ENCODE measurements around the gene CPO.
"Not testable (repeated sequence)": the region's sequence is repeated elsewhere in the genome, so short reads cannot be mapped to it uniquely, and the experiment has no call there.

Gene CPO

DNA sequence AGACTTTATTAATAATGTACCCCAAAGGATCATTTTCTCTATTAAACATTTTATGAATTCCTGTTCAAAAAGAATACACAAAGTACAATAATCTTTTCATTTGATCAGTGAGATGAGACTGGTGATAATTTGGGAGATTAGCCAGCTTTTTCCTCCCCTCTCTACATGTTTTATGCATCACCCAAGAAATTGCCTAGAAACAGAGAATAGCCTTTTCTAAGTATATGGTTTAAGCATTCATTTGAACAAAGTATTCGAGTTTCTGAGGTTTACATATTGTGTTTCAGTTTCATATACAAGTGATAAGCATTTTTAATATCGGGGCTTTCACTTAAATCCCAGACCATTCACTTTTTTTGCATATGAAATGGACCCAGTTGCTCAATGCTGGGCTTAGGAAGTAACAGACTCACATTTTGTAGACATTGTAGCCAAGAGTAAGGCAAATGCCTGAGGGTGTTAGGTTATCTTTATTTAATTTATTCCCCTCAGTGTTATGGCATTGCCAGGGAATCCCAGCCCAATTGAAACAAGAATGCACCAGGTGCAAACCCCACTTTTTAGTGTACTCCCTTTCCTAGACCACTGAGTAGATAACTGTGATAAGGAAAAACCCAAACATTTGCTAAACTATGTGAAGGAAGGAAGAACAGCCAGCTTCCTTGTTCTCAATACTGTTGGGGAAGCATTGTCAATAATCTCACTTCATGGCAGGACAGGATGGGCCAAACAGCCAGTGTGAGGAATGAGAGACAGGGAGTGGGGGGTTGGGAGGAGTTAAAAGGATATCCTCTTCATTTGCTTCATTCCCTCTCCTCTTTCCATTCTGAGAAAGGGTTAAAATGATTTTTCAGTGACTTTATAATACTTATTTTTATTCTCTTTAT lies 3.5 kb downstream of the CPO start:
- Mint-ChIP-seq H3K9me3 (peaks cover 16% of the 10 kb centered on the region), H3K36me3 (ENCODE audit: low read depth) (no peaks in the 10 kb centered on the region), H3K27ac (no peak overlapping the region), H3K4me3 (no peak overlapping the region), H3K27me3 (ENCODE audit: low read depth) (no peaks in the 10 kb centered on the region), H3K4me1 (peaks cover 8% of the 10 kb centered on the region)
- no peak for TF ChIP-seq CTCF (IDR thresholded peaks at IDR 0.05; ENCODE audit: unreplicated experiment in 3 of 3)

DNA sequence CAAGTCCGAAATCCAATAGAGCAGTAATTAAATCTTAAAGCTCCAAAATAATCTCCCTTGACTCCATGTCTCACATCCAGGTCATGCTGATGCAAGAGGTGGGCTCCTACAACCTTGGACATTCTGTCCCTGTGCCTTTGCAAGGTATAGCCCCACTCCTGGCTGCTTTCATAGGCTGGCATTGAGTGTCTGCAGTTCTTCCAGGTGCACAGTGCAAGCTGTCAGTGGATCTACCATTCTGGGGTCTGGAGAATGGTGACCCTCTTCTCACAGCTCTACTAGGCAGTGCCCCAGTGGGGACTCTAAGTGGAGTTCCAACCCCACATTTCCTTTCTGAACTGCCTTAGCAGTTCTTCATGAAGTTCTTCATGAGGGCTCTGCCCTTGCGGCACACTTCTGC lies 14.1 kb downstream of the CPO start:
- H3K4me1 Mint-ChIP-seq; H3K27me3 Mint-ChIP-seq (ENCODE audit: low read depth); H3K27ac Mint-ChIP-seq; H3K4me3 Mint-ChIP-seq: not testable (repeated sequence)
- peaks cover 20% of the 10 kb centered on the region for H3K9me3 Mint-ChIP-seq
- peaks cover 13% of the 10 kb centered on the region for H3K36me3 Mint-ChIP-seq (ENCODE audit: low read depth)

DNA sequence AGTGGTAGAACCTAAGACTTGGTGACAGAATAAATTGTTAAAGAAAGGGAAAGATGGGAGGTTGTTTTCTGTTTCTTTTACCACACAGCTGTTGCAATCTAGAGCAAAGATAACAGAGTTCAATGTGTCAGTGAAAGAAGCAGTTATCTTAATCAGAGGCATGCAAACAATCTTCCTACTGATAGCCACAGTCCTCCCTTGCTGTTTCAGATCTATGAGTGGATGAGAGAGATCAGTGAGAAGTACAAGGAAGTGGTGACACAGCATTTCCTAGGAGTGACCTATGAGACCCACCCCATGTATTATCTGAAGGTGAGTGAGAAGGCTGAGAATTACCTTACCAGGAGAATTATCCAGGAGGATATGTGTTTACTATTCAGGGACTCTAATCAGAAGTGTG lies 15.9 kb downstream of the CPO start:
- Mint-ChIP-seq H3K4me1 (peaks cover 10% of the 10 kb centered on the region), H3K36me3 (ENCODE audit: low read depth) (peaks cover 7% of the 10 kb centered on the region)

DNA sequence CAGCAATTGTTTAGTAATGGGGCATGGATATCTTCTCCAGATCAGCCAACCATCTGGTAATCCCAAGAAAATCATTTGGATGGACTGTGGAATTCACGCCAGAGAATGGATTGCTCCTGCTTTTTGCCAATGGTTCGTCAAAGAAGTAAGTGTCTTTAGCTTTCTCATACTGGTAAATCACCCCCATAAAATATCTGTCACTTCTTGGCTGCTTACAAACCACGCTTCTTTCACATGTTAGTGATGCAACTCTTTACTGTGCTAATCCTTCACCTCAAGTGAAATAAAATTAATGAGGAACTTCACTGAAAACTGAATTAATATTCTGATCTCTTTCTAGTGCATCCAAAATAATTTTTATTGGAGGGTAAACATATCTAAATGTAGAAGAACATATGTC lies 18.9 kb downstream of the CPO start:
- peaks cover 28% of the 10 kb centered on the region for H3K4me1 Mint-ChIP-seq
- TF ChIP-seq CTCF (IDR thresholded peaks at IDR 0.05; ENCODE audit: unreplicated experiment in 3 of 3): no peak
- H3K4me3 Mint-ChIP-seq: no peak overlapping the region
- H3K27me3 Mint-ChIP-seq (ENCODE audit: low read depth): no peaks in the 10 kb centered on the region
- H3K36me3 Mint-ChIP-seq (ENCODE audit: low read depth): peaks cover 7% of the 10 kb centered on the region
- H3K27ac Mint-ChIP-seq: no peak overlapping the region
- H3K9me3 Mint-ChIP-seq: peaks cover 9% of the 10 kb centered on the region

More for the DNA sequence above, 15.9 kb downstream of the CPO start:
- TF ChIP-seq CTCF (IDR thresholded peaks at IDR 0.05; ENCODE audit: unreplicated experiment in 3 of 3): no peak
- Mint-ChIP-seq H3K27ac (no peak overlapping the region), H3K4me3 (no peak overlapping the region), H3K9me3 (peaks cover 16% of the 10 kb centered on the region), H3K27me3 (ENCODE audit: low read depth) (no peaks in the 10 kb centered on the region)

- Mint-ChIP-seq H3K4me3 (no peak overlapping the region), H3K9me3 (no peaks in the 10 kb centered on the region), H3K36me3 (ENCODE audit: low read depth) (no peaks in the 10 kb centered on the region), H3K27me3 (ENCODE audit: low read depth) (no peaks in the 10 kb centered on the region), H3K4me1 (peaks cover 45% of the 10 kb centered on the region), H3K27ac (peak overlapping the region in 1 of 3 experiments; percentile 24)
- no peak for TF ChIP-seq CTCF (IDR thresholded peaks at IDR 0.05; ENCODE audit: unreplicated experiment in 3 of 3)
Observed at GRCh38 chr2:206962966-206963365, 23.6 kb downstream of the CPO start.

GRCh38 chr2:206968134-206969086 lies 29.1 kb downstream of the CPO start:
- H3K27me3 Mint-ChIP-seq (ENCODE audit: low read depth): peaks cover 4% of the 10 kb centered on the region
- H3K4me1 Mint-ChIP-seq: peaks cover 46% of the 10 kb centered on the region
- no peak overlapping the region for H3K4me3 Mint-ChIP-seq
- H3K27ac Mint-ChIP-seq: peak overlapping the region; percentile 41 to 74 (median 61)
- no peak for TF ChIP-seq CTCF (IDR thresholded peaks at IDR 0.05; ENCODE audit: unreplicated experiment in 3 of 3)
- no peaks in the 10 kb centered on the region for H3K36me3 Mint-ChIP-seq (ENCODE audit: low read depth)
- no peaks in the 10 kb centered on the region for H3K9me3 Mint-ChIP-seq
